ENCODE results near the gene ODF2. TPM values are rescaled to one million over a fixed set of nuclear protein-coding genes. Genes with fewer than 3 reads are reported as not detected.
"Not testable (repeated sequence)": the region's sequence is repeated elsewhere in the genome, so short reads cannot be mapped to it uniquely, and the experiment has no call there.

ODF2 gene
- total and polyA plus RNA-seq, 2 donors (not counting 3 experiments of a cell fraction or from before 2014, with no cell fraction given) = 16.7 to 49.5 TPM

DNA sequence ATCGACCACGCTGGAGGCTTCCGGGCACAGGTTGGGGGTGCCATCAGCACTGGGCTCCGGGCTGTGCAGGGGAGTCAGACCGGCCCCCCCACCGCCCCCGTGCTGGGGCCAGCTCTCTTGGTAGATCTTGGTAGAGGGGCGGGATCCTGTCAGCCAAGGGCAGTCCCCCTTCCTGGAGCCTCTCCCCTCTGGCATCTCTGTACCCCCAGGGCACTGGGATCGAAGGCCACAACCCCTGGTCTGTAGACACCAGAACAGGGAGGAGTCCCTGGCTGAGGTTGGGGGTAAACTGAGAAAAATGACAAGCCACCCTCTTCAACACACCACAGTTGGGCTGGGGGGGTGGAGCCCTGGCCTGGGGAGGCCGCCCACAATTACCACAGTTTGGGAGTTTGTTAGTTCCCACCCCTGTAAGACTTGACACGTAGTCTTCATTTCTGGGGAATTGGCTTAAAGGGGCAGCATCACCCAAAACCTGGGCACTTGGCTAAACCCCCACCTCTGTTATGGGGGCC lies 34.3 kb upstream of the ODF2 start:
- no peaks in the 10 kb centered on the region for H3K9me3 ChIP-seq (replicated peaks; ENCODE audit: control insufficient read depth, insufficient read depth, low read length)
- intact Hi-C loops (cut with micrococcal nuclease) (loop anchor here (1.0 to 2.0 kb wide), 2 partner anchors 8 to 59 kb away; no protein-coding TSS in a partner anchor), dilution Hi-C loops (cut with MboI; ENCODE audit: extremely low pct_ligation_motif_present, low sequenced_read_pairs) (no loop called here)
- H3K4me3 ChIP-seq (replicated peaks in 1 of 3; ENCODE audit: insufficient read depth in 1 of 3, low read depth in 1 of 3, low read length in 3 of 3) = peak overlapping the region; percentile 53 to 65 (median 59)
- H3K27ac ChIP-seq (ENCODE audit: insufficient read depth, low read depth, low read length) = no peak overlapping the region
- no peaks in the 10 kb centered on the region for H3K36me3 ChIP-seq (ENCODE audit: control insufficient read depth in 2 of 2, extremely low read depth in 1 of 2, insufficient read depth in 2 of 2, low read length in 2 of 2)
- BruUV-seq (replicated peaks) = no TSS peak
- peak overlapping the region; percentile 93 for H2AFZ ChIP-seq (ENCODE audit: low read depth, low read length)
- peak overlapping the region; percentile 87 for H3K4me2 ChIP-seq (ENCODE audit: insufficient read depth, low read length)
- H3K27me3 ChIP-seq (ENCODE audit: control insufficient read depth in 2 of 2, insufficient read depth in 2 of 2, low read length in 2 of 2) = peaks cover 0 to 3% of the 10 kb centered on the region in 2 experiments
- TF ChIP-seq POLR2A (IDR thresholded peaks at IDR 0.05; ENCODE audit: low read depth, low read length) (no peak), EZH2 (IDR thresholded peaks at IDR 0.05; ENCODE audit: borderline replicate concordance, low read depth, low read length, severe bottlenecking) (no peak), GATA2 (IDR thresholded peaks at IDR 0.05; ENCODE audit: insufficient read depth, insufficient read length, low read depth, low read length) (no peak), JUN (IDR thresholded peaks at IDR 0.05; ENCODE audit: borderline replicate concordance, insufficient read depth, insufficient read length, low read depth) (no peak), POLR2AphosphoS5 (IDR thresholded peaks at IDR 0.05; ENCODE audit: insufficient read depth, low read depth, low read length) (no peak), MYC (IDR thresholded peaks at IDR 0.05; ENCODE audit: low read depth, low read length) (no peak), FOS (IDR thresholded peaks at IDR 0.05; ENCODE audit: borderline replicate concordance, insufficient read depth, low read length) (no peak)
- TF ChIP-seq, protein P1, sequence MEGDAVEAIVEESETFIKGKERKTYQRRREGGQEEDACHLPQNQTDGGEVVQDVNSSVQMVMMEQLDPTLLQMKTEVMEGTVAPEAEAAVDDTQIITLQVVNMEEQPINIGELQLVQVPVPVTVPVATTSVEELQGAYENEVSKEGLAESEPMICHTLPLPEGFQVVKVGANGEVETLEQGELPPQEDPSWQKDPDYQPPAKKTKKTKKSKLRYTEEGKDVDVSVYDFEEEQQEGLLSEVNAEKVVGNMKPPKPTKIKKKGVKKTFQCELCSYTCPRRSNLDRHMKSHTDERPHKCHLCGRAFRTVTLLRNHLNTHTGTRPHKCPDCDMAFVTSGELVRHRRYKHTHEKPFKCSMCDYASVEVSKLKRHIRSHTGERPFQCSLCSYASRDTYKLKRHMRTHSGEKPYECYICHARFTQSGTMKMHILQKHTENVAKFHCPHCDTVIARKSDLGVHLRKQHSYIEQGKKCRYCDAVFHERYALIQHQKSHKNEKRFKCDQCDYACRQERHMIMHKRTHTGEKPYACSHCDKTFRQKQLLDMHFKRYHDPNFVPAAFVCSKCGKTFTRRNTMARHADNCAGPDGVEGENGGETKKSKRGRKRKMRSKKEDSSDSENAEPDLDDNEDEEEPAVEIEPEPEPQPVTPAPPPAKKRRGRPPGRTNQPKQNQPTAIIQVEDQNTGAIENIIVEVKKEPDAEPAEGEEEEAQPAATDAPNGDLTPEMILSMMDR (IDR thresholded peaks at IDR 0.05; ENCODE audit: extremely low read depth in 1 of 2, insufficient read depth in 1 of 2, low read depth in 1 of 2, low read length in 2 of 2) = no peak
- TF ChIP-seq, protein P2, sequence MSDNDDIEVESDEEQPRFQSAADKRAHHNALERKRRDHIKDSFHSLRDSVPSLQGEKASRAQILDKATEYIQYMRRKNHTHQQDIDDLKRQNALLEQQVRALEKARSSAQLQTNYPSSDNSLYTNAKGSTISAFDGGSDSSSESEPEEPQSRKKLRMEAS (IDR thresholded peaks at IDR 0.05; ENCODE audit: insufficient read depth, insufficient read length) = no peak
- FAIRE-seq (no peak), DNase-seq (ENCODE audit: low read depth, low spot score) (no peak)
- CTCF ChIA-PET = interaction anchor here (0.9 to 4.2 kb wide), 7 partner anchors 17 to 125 kb away, joined by 3 to 45 read pairs (median 12); partner anchors contain the start of gene GLE1
- H3K79me2 ChIP-seq (ENCODE audit: control insufficient read depth, insufficient read depth, low read length) = no peaks in the 10 kb centered on the region
- POLR2A ChIA-PET = interaction anchor here (1.1 to 1.2 kb wide), 2 partner anchors 11 to 21 kb away, joined by 3 read pairs; no protein-coding TSS in a partner anchor
- no peaks in the 10 kb centered on the region for H4K20me1 ChIP-seq (replicated peaks; ENCODE audit: control insufficient read depth, extremely low read depth, insufficient read depth, low read length)
- no peaks in the 10 kb centered on the region for H3K9me1 ChIP-seq (replicated peaks; ENCODE audit: control insufficient read depth, extremely low read depth, insufficient read depth, low read length)
- H3K4me1 ChIP-seq (ENCODE audit: control insufficient read depth, extremely low read depth, insufficient read depth, low read length) = peaks cover 13% of the 10 kb centered on the region
- peak overlapping the region; percentile 58 for H3K9ac ChIP-seq (replicated peaks; ENCODE audit: extremely low read depth, insufficient read depth, low read length)

DNA sequence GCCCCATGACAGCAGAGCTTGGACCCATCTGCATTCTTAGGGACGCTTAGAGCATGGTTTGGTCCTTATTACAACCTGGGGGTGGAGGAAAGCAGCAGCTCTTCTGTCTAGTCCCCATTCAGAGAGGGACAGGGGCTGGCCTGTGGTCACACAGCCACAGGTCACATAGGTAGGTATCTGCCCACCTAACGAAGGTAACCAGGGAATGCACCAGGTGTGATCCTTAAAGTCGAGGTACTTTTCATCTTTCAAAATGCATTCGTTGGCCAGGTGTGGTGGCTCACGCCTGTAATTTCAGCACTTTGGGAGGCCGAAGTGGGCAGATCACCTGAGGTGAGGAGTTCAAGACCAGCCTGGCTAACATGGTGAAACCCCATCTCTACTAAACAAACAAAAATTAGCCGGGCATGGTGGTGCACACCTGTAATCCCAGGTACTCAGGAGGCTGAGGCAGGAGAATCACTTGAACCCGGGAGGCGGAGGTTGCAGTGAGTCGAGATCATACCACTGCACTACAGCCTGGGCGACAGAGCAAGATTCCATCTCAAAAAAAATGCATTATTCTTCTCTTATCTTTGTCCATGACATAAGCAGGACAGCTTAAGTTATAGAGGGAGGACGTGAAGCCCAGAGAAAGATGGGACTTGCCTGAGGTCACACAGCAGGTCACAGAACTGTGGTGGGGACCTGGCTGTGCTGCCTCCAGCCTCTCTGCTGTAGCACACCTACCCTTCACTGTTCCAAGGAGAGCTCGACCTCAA lies 33.6 kb upstream of the ODF2 start:
- H2AFZ ChIP-seq (ENCODE audit: low read depth, low read length); H3K9me1 ChIP-seq (replicated peaks; ENCODE audit: control insufficient read depth, extremely low read depth, insufficient read depth, low read length); BruUV-seq (replicated peaks); POLR2A ChIA-PET; DNase-seq (ENCODE audit: low read depth, low spot score); H3K27me3 ChIP-seq (ENCODE audit: control insufficient read depth in 2 of 2, insufficient read depth in 2 of 2, low read length in 2 of 2); H3K79me2 ChIP-seq (ENCODE audit: control insufficient read depth, insufficient read depth, low read length); dilution Hi-C loops (cut with MboI; ENCODE audit: extremely low pct_ligation_motif_present, low sequenced_read_pairs); H3K4me2 ChIP-seq (ENCODE audit: insufficient read depth, low read length); H3K36me3 ChIP-seq (ENCODE audit: control insufficient read depth in 2 of 2, extremely low read depth in 1 of 2, insufficient read depth in 2 of 2, low read length in 2 of 2); H3K9me3 ChIP-seq (replicated peaks; ENCODE audit: control insufficient read depth, insufficient read depth, low read length); H3K27ac ChIP-seq (ENCODE audit: insufficient read depth, low read depth, low read length); FAIRE-seq; H4K20me1 ChIP-seq (replicated peaks; ENCODE audit: control insufficient read depth, extremely low read depth, insufficient read depth, low read length); intact Hi-C loops (cut with micrococcal nuclease); H3K9ac ChIP-seq (replicated peaks; ENCODE audit: extremely low read depth, insufficient read depth, low read length); H3K4me3 ChIP-seq (replicated peaks in 1 of 3; ENCODE audit: insufficient read depth in 1 of 3, low read depth in 1 of 3, low read length in 3 of 3): not testable (repeated sequence)
- CTCF ChIA-PET = interaction anchor here (1.0 to 4.2 kb wide), 4 partner anchors 16 to 126 kb away, joined by 3 to 45 read pairs (median 13); no protein-coding TSS in a partner anchor
- peaks cover 13% of the 10 kb centered on the region for H3K4me1 ChIP-seq (ENCODE audit: control insufficient read depth, extremely low read depth, insufficient read depth, low read length)
